CD4-positive, alpha-beta T cell treated with Interleukin-17A for 4 hours (primary cell): ENCODE results near the gene ZNF862.
"Not testable (repeated sequence)": the region's sequence is repeated elsewhere in the genome, so short reads cannot be mapped to it uniquely, and the experiment has no call there.

Source experiments
- DNase-seq: peaks from one replicate; pipeline ENCODE4 v3.0.0-alpha.2; 2020; ENCODE audit warnings: mixed read lengths

ZNF862 gene

GRCh38 chr7:149825567-149826343, 12.4 kb upstream of the ZNF862 start:
- no peak for DNase-seq

GRCh38 chr7:149826344-149827088, 11.7 kb upstream of the ZNF862 start:
- no peak for DNase-seq

- DNase-seq: no peak
Measured at GRCh38 chr7:149827089-149827981, 10.8 kb upstream of the ZNF862 start.

GRCh38 chr7:149828357-149829309, 9.5 kb upstream of the ZNF862 start:
- DNase-seq: no peak

GRCh38 chr7:149830527-149830926, 7.6 kb upstream of the ZNF862 start:
- DNase-seq: not testable (repeated sequence)

- DNase-seq: no peak
Measured at GRCh38 chr7:149830997-149831740, 7.0 kb upstream of the ZNF862 start.

- no peak for DNase-seq
Measured at GRCh38 chr7:149831741-149832219, 6.4 kb upstream of the ZNF862 start.

GRCh38 chr7:149832332-149833041, 5.7 kb upstream of the ZNF862 start:
- no peak for DNase-seq

GRCh38 chr7:149833495-149834130, 4.6 kb upstream of the ZNF862 start:
- no peak for DNase-seq

GRCh38 chr7:149834601-149835000, 3.6 kb upstream of the ZNF862 start:
- DNase-seq: no peak

- DNase-seq: no peak
Measured at GRCh38 chr7:149836434-149836833, 1.7 kb upstream of the ZNF862 start.

GRCh38 chr7:149837564-149838223, 481 bp upstream of the ZNF862 start:
- no peak for DNase-seq

GRCh38 chr7:149838992-149839408, 825 bp downstream of the ZNF862 start:
- no peak for DNase-seq

GRCh38 chr7:149839933-149840332, 1.8 kb downstream of the ZNF862 start:
- no peak for DNase-seq

GRCh38 chr7:149843566-149843965, 5.4 kb downstream of the ZNF862 start:
- no peak for DNase-seq

- no peak for DNase-seq
Measured at GRCh38 chr7:149844445-149844844, 6.3 kb downstream of the ZNF862 start.

GRCh38 chr7:149845257-149845980, 7.2 kb downstream of the ZNF862 start:
- DNase-seq: no peak

- DNase-seq: no peak
Measured at GRCh38 chr7:149846021-149846420, 7.8 kb downstream of the ZNF862 start.
